HCT116 (cell line): ENCODE measurements around the gene WASF2. TPM values are rescaled to one million over a fixed set of nuclear protein-coding genes. Genes with fewer than 3 reads are reported as not detected.

Source experiments
- ATAC-seq: fragments of 200-7000 bp; cut with Tn5 transposase; 2 replicates; pipeline ENCODE4 v1.9.1; 2020; ENCODE audit warnings: mild to moderate bottlenecking, moderate library complexity
- BruUV-seq: library from RNA; stranded (reverse); fragments of 400-500 nt; replicated peaks from 2 replicates; lab custom pipeline; 2021; lab: Mats Ljungman, UMichigan
- CTCF ChIA-PET: fragments of 300-600 bp; sonication (Branson Sonifier 250); formaldehyde crosslinking; loops from one replicate; lab custom pipeline; 2021; ENCODE audit warnings: antibody characterized with exemption; lab: Charles Lee
- POLR2A ChIA-PET: fragments of 300-600, 350-600 bp; sonication (Branson Sonifier 250); formaldehyde crosslinking; loops from one replicate; lab custom pipeline; 2021; ENCODE audit warnings: antibody characterized with exemption; lab: Charles Lee
- RAD21 ChIA-PET, 2 experiments: fragments of 300-600 bp; sonication (Branson Sonifier 250); formaldehyde crosslinking; loops; one replicate each; lab custom pipeline; 2023; ENCODE audit warnings: low total read pairs in 2 of 2; ENCODE audit not compliant: uncharacterized antibody in 2 of 2, unreplicated experiment in 2 of 2, low non-redundant PET in 1 of 2; lab: Charles Lee
- DNase-seq: peaks from one replicate; pipeline ENCODE4 v3.0.0-alpha.2; 2010; ENCODE audit warnings: low read depth, low spot score
- H2AFZ ChIP-seq: fragments of 200-600 bp; shearing (Covaris generic), sonication (generic); 2 replicates; pipeline ENCODE4 v1.6.1; 2017; ENCODE audit warnings: low read depth, mixed run types, mixed read lengths, antibody characterized with exemption, low read length; ENCODE audit not compliant: poor library complexity, severe bottlenecking
- H3K27ac ChIP-seq: 2 replicates; pipeline ENCODE4 v1.5.1; 2012; ENCODE audit warnings: low read depth, low read length
- H3K27me3 ChIP-seq: fragments of 200-600 bp; sonication (generic); 2 replicates; pipeline ENCODE4 v1.6.1; 2016; ENCODE audit warnings: mixed run types, low read length, mixed read lengths; ENCODE audit not compliant: insufficient read depth
- H3K36me3 ChIP-seq, 2 experiments: fragments of 200-500 bp in 1 of 2; fragments of 200-600 bp in 1 of 2; sonication (Bioruptor generic) in 1 of 2; sonication (generic) in 1 of 2; 2 replicates each; pipeline versions ENCODE4 v1.5.1 to v1.6.1; 2014 to 2016; ENCODE audit warnings: low read length in 2 of 2, inconsistent platforms in 1 of 2, mixed read lengths in 1 of 2, mixed run types in 1 of 2; ENCODE audit not compliant: insufficient read depth in 2 of 2, control insufficient read depth in 1 of 2
- H3K4me1 ChIP-seq, 2 experiments: fragments of 200-600 bp in 1 of 2; sonication (generic) in 1 of 2; 2 replicates each; pipeline versions ENCODE4 v1.5.1 to v1.6.1; 2012 to 2017; ENCODE audit warnings: low read length in 2 of 2, inconsistent platforms in 1 of 2, mild to moderate bottlenecking in 1 of 2, mixed read lengths in 1 of 2, mixed run types in 1 of 2, moderate library complexity in 1 of 2; ENCODE audit not compliant: insufficient read depth in 2 of 2, control insufficient read depth in 1 of 2
- H3K4me2 ChIP-seq: fragments of 200-600 bp; sonication (generic); 2 replicates; pipeline ENCODE4 v1.6.1; 2017; ENCODE audit warnings: mixed run types, low read length, mixed read lengths
- H3K4me3 ChIP-seq, 2 experiments: fragments of 200-600 bp in 1 of 2; sonication (generic) in 1 of 2; replicated peaks in 1 of 2; 2 replicates each; pipeline ENCODE4 v1.5.1; 2011 to 2016; ENCODE audit warnings: low read length in 2 of 2, control low read depth in 1 of 2, low read depth in 1 of 2, mild to moderate bottlenecking in 1 of 2, mixed read lengths in 1 of 2, mixed run types in 1 of 2
- H3K79me2 ChIP-seq: fragments of 200-600 bp; sonication (generic); 2 replicates; pipeline ENCODE4 v1.6.1; 2017; ENCODE audit warnings: mild to moderate bottlenecking, mixed run types, low read length, moderate library complexity, mixed read lengths; ENCODE audit not compliant: insufficient read depth
- H3K9ac ChIP-seq: fragments of 200-600 bp; sonication (generic); 2 replicates; pipeline ENCODE4 v1.6.1; 2016; ENCODE audit warnings: low read length, mixed read lengths
- H3K9me2 ChIP-seq: fragments of 200-600 bp; sonication (generic), shearing (Covaris generic); 2 replicates; pipeline ENCODE4 v1.6.1; 2017; ENCODE audit warnings: mixed run types, mild to moderate bottlenecking, moderate library complexity; ENCODE audit not compliant: insufficient read depth
- H3K9me3 ChIP-seq, 2 experiments: fragments of 200-500 bp in 1 of 2; fragments of 200-600 bp in 1 of 2; sonication (Bioruptor generic) in 1 of 2; sonication (generic) in 1 of 2; 2 replicates each; pipeline ENCODE4 v1.6.1; 2014 to 2017; ENCODE audit warnings: low read length in 2 of 2, mixed read lengths in 2 of 2, inconsistent platforms in 1 of 2, low read depth in 1 of 2, mild to moderate bottlenecking in 1 of 2, mixed run types in 1 of 2, moderate library complexity in 1 of 2; ENCODE audit not compliant: control insufficient read depth in 1 of 2, insufficient read depth in 1 of 2
- H4K20me1 ChIP-seq: fragments of 200-600 bp; sonication (generic), shearing (Covaris generic); 2 replicates; pipeline ENCODE4 v1.6.1; 2017; ENCODE audit warnings: mixed run types, mild to moderate bottlenecking, moderate library complexity; ENCODE audit not compliant: insufficient read depth
- ATF3 ChIP-seq: IDR thresholded peaks from 2 replicates; pipeline ENCODE4 v1.6.1; 2012
- CEBPB ChIP-seq: IDR thresholded peaks from 2 replicates; pipeline ENCODE4 v1.6.1; 2012; ENCODE audit warnings: low read depth
- CTCF ChIP-seq, 3 experiments: fragments of 200-600 bp in 1 of 3; sonication (generic) in 1 of 3; IDR thresholded peaks in 2 of 3; conservative IDR thresholded peaks in 1 of 3; 2 replicates each; pipeline ENCODE4 v1.5.1; 2012 to 2017; ENCODE audit warnings: low read depth in 2 of 3, low read length in 2 of 3, antibody characterized with exemption in 1 of 3, borderline replicate concordance in 1 of 3, control low read depth in 1 of 3, mild to moderate bottlenecking in 1 of 3, mixed read lengths in 1 of 3, mixed run types in 1 of 3, moderate library complexity in 1 of 3; ENCODE audit not compliant: insufficient read depth in 1 of 3
- EGR1 ChIP-seq: IDR thresholded peaks from 2 replicates; pipeline ENCODE4 v1.6.1; 2012; ENCODE audit warnings: low read depth
- ELF1 ChIP-seq: IDR thresholded peaks from 2 replicates; pipeline ENCODE4 v1.6.1; 2012; ENCODE audit warnings: low read depth, borderline replicate concordance
- EZH2 ChIP-seq: fragments of 200-600 bp; sonication (generic); IDR thresholded peaks from 2 replicates; pipeline ENCODE4 v1.6.1; 2017; ENCODE audit warnings: antibody characterized with exemption, mixed run types
- EZH2phosphoT487 ChIP-seq: fragments of 200-600 bp; IDR thresholded peaks from 2 replicates; pipeline ENCODE4 v1.6.1; 2018; ENCODE audit warnings: antibody characterized with exemption, borderline replicate concordance
- FOSL1 ChIP-seq: IDR thresholded peaks from 2 replicates; pipeline ENCODE4 v1.6.1; 2012; ENCODE audit warnings: low read depth
- JUND ChIP-seq: IDR thresholded peaks from 2 replicates; pipeline ENCODE4 v1.6.1; 2012
- POLR2A ChIP-seq: IDR thresholded peaks from 2 replicates; pipeline ENCODE4 v1.7.0; 2011; ENCODE audit warnings: borderline replicate concordance; ENCODE audit not compliant: insufficient read depth, insufficient read length; ENCODE audit errors: extremely low read depth
- POLR2AphosphoS5 ChIP-seq: IDR thresholded peaks from 2 replicates; pipeline ENCODE4 v1.6.1; 2011; ENCODE audit warnings: mild to moderate bottlenecking, low read depth, low read length, moderate library complexity
- RAD21 ChIP-seq: IDR thresholded peaks from 2 replicates; pipeline ENCODE4 v1.6.1; 2012; ENCODE audit warnings: low read depth, mild to moderate bottlenecking
- REST ChIP-seq: IDR thresholded peaks from 2 replicates; pipeline ENCODE4 v1.6.1; 2012; ENCODE audit warnings: low read depth
- SIN3A ChIP-seq: IDR thresholded peaks from 2 replicates; pipeline ENCODE4 v1.6.1; 2012; ENCODE audit warnings: low read depth
- TCF7L2 ChIP-seq: IDR thresholded peaks from 2 replicates; pipeline ENCODE4 v1.7.0; 2011; ENCODE audit warnings: borderline replicate concordance, inconsistent platforms; ENCODE audit not compliant: insufficient read depth, insufficient read length; ENCODE audit errors: extremely low read depth
- ZFX ChIP-seq: fragments of 450-650 bp; IDR thresholded peaks from 2 replicates; pipeline ENCODE4 v1.6.1; 2017
- intact Hi-C: fragments of 100-400 bp; cut with micrococcal nuclease; formaldehyde crosslinking; loops from 2 replicates; pipeline ENCODE4 v1.10.0; 2022
- total RNA-seq: library from RNA; stranded (reverse); gene quantifications from one replicate; pipeline ENCODE4 v1.2.1, GENCODE V29; 2021; ENCODE audit not compliant: unreplicated experiment

WASF2 gene
- total RNA-seq, 1 experiment from 2014 or later: 111 TPM

- H3K36me3 ChIP-seq: no peaks in the 10 kb centered on the region
- no peak overlapping the region; the same call in 1 of the 2 replicates for H3K27ac ChIP-seq
- BruUV-seq: no TSS peak
- RAD21 ChIA-PET: no interaction called here
- H2AFZ ChIP-seq: no peak overlapping the region
- H3K9me3 ChIP-seq: no peaks in the 10 kb centered on the region
- H3K9me2 ChIP-seq: no peaks in the 10 kb centered on the region
- intact Hi-C loops: no loop called here
- no peak for TF ChIP-seq TCF7L2
- TF ChIP-seq RAD21: no peak
- no peak for TF ChIP-seq FOSL1
- TF ChIP-seq EZH2phosphoT487: no peak
- no peak for TF ChIP-seq ZFX
- TF ChIP-seq POLR2A: no peak
- no peak for TF ChIP-seq ELF1
- TF ChIP-seq EGR1: no peak
- no peak for TF ChIP-seq CTCF (IDR thresholded peaks at IDR 0.05 in 2 of 3, conservative IDR thresholded peaks at IDR 0.05 in 1 of 3; ENCODE audit: borderline replicate concordance in 1 of 3, insufficient read depth in 1 of 3, low read depth in 2 of 3, low read length in 2 of 3)
- no peak for TF ChIP-seq SIN3A
- no peak for TF ChIP-seq EZH2
- TF ChIP-seq CEBPB: no peak
- no peak for TF ChIP-seq POLR2AphosphoS5
- no peak for TF ChIP-seq REST
- TF ChIP-seq ATF3: no peak
- no peak for TF ChIP-seq JUND
- TF ChIP-seq, all 23 proteins: peak for 0
- Histone ChIP-seq H3K27me3 (no peaks in the 10 kb centered on the region), H4K20me1 (no peaks in the 10 kb centered on the region), H3K4me2 (no peak overlapping the region), H3K4me3 (no peak overlapping the region), H3K79me2 (no peaks in the 10 kb centered on the region), H3K9ac (no peak overlapping the region), H3K4me1 (peaks cover 6 to 29% of the 10 kb centered on the region in 2 experiments; a peak in 3 of 4 replicates)
- DNase-seq (no peak), ATAC-seq (no peak)
- CTCF ChIA-PET: no interaction called here
- POLR2A ChIA-PET: no interaction called here
Measured at GRCh38 chr1:27505420-27505680, 15.4 kb upstream of the WASF2 start.
